ENCODE measurements around the gene PLCH2.
"Not testable (repeated sequence)": the region's sequence is repeated elsewhere in the genome, so short reads cannot be mapped to it uniquely, and the experiment has no call there.

The PLCH2 gene

DNA sequence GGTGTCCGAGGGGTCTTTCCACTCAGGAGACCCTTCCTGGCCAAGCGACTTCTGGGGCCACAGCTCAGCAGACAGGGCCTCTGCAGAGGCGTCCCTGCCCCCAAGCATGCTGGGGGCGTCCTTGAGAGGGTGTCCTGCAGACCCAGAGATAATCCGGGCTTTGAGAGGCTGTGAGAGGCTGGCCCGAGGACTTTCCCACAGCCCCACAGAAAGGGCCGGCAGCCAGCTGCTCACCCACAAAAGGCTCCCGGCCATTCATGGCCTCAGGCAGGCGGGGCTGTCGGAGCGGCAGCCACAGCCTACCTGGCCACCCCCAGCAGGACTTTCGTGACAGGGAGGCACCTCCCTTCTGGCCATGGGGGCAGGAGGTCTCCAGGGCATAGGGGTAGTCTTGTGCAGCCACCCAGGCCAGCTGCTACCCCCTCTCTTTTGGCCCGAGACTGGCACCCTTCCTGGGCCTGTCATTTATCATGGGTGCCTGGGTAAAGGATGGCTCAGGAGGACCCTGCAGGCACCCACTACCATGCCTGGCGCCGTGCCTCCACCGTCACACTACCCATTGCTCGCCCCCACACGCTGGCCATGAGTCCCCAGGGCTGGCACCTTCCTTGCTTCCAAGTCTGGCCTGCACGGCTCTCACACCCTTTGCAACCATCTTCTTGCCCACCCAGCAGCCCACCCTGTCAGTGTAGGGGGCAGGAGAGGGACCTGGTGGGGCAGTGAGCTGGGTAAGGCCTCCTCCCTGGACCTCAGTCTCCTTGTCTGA, 69.0 kb downstream of the PLCH2 start:
- no peak for DNase-seq (ENCODE audit: low read depth, low spot score)

DNA sequence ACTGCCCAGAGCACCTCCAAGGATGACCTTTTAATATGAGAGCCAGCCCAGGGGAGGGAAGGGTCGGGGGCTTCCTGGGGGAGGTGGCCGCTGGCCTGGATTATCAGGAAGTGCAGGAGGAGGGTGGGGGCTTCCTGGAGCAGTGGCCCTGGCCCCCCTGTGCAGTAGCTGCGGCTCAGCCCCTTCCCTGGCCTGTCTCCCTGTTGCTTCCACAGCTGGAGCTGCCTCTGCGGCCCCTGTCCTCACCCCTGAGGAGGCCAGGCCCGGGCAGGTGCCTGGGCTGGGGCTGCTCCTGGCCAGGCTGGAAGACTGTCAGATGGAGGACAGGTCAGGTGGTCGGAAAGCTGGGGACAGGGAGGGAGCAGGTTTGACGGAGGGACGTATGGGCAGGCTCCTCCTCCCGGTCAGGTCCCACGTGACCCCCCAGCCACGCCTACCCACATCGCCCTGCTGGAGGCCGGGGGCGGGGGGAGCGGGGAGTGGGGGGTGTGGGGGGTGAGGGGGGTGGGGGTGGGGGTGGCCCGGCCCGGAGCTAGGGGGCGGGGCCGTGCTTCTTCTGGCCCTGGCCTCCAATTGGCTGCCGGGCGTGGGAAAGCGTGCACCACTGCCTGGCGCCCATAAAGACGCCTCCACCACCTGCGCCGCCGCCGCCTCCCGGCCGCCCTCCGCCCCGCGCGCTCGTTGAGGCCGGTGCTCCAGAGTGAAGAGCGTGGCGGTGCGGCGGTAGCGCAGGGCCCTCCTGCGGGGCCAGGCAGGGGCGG, 69.8 kb downstream of the PLCH2 start:
- peak; percentile 76 for DNase-seq (ENCODE audit: low read depth, low spot score)

DNA sequence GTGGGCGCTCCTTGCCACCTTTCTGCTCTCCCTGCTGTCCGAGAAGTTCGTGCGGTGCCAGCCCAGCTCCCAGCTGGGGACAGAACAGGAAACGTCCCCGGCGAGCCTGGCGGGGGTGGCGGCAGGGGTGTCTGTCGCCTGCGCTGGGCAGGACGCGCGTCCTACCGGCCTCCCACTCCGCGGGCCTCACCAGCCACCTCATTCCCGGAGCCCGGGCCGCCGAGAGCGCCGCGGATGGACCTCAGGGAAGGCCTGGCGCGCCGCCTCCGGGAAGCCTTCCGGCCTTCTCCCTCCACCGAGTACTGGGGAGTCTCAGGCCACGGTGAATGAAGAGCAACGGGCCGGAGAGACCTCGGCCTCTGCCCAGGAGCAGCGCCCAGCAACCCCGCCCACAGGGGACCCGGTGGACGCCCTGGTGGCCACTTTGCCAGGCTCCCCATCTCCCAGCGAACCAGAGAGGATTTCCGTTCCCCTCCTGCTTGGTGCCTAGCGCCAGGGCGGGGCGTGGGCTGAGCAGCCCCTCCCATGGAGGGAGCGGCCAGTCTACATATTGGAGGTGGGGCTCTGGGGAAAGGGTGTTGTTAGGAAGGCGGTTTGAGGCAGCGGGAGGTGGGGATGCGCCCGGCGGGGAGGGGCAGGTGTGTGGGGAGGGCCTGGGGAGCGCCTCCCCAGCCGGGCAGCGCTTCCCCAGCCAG, 70.6 kb downstream of the PLCH2 start:
- peak; percentile 76 for DNase-seq (ENCODE audit: low read depth, low spot score)

DNA sequence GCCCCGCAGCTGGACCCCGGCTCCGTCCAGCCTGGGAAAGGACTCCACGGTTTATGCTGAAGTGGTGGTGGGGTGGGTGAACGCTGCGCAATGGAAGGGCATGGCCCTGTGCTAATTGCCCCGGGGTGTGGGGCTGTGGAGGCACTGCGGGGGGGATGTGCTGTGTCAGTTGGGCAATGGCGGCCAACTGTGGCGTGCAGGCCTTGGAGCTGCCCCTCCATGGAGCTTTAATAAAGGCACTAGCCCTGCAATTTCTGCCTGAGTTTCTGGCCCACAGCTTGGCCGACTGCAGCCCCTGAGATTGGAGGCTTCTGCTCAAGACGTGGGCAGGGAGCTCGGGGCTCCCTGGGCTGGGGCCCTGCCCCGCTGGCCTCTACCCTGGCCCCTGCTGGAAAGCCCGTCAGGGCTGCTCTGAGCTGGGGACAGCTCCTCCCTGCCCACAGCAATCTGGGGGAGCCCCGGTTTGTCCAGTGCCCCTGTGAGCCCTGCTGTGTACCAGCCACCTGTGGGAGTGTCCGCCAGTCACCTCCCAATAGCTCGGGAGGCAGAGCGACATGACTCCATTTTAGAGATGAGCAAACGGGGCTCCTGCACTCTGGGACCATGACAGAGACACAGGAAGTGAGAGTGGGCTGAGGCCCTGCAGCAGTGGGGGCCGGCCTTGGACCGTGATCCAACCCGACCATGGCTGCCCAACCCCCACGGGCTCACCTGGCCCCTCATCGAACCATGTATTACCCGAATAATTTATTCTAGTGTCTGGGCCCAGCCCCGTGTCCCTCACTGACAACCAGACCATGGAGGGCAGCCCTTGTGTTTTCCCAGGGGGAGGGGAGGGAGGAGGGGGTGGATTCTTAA, 71.3 kb downstream of the PLCH2 start:
- no peak for DNase-seq (ENCODE audit: low read depth, low spot score)

DNA sequence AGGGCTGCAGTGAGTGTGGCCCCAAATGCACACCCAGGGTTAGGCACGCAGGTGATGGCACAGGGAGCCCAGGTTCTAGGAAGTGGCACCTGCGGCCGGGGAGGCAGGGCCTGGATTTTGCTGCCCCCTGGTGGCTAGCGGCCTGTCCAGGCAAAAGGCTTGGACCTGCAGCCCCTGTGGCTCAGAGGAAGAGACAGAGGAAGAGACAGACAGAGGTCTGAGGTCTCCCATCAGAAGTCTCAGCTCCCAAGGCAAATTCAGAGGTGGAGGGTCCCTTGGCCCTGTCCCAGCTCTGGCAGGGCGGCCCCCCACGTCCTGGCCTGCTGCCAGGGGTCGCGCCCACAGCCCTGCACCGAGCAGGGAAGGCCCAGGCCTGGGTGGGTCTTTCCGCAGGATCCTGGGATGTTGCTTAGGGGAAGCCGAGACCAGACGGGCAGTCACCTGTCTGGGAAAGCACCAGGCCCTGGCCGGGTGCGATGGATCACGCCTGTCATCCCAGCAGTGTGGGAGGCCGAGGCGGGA, 72.0 kb downstream of the PLCH2 start:
- DNase-seq (ENCODE audit: low read depth, low spot score): peak; percentile 69

DNA sequence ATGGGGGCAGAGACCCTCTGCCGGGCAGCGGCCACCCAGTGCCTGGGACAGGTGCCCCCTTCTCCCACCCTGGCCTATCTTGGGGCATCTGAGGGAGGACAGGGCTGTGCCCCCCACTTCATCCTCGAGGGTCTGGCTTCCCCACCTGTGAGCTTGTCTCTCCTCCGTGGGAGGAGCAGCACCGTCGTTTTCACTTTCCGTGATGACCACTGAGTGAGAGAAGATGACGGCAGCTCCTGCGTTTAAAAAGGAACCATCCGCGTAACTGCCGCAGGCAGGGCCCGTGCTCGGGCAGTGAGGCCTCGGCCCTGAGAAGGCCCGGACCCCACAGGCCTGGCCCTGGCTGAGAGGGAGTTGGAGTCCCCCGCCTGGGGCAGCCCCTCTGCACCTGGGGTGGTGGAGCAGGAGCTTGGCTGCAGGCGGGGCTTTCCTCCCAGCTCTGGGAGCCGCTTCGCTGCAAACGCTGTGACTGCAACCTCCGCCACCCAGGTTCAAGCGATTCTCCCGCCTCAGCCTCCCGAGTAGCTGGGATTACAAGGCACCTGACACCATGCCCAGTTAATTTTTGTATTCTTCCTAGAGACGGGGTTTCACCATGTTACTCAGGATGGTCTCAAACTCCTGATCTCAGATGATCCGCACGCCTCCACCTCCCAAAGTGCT, 73.4 kb downstream of the PLCH2 start:
- not testable (repeated sequence) for DNase-seq (ENCODE audit: low read depth, low spot score)

DNA sequence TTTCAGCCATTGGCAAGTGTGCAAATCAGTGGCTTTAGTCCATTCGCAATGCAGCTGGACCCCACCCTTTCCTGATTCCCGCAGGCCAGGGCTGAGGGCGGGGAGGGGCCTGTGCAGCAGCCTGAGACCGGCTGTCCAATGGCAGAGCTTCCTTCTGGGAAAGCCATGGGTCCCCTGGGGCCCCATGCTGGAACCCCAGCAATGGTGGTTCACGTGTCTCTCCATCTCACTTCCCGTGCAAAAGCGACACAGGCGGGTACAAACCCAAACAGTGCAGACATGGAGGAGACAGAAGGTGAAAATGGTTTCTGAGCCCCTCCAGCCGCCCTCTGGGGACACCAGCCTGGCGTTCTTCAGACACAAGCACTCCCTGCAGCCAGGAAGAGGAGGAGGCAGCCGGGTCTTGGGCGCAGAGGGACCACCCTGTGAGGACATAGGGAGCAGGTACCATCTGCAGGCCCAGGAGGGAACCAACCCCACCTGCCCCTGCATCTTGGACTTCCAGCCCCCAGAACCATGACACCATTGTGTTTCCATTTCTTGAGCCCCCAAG, 74.3 kb downstream of the PLCH2 start:
- not testable (repeated sequence) for DNase-seq (ENCODE audit: low read depth, low spot score)

DNA sequence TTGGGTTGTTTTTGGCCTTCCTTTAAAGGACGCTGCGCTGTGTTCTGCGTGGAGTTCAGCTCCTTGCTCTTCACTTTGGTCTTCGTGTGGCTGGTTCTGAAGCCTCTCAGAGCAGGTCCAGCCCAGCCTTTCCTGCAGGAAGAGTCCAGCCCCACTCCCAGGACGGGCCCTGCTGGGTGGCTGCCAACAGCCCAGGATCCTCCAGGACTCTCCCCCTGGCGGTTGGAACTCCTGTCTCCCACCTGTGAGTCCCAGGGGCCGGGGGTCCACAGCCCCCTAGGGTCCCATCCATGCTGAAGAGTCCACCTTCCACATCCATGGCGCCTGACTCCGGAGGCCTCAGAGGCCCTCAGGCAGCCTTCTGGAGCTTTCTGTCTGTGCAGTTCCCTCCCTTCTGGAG, 75.5 kb downstream of the PLCH2 start:
- DNase-seq (ENCODE audit: low read depth, low spot score): not testable (repeated sequence)

DNA sequence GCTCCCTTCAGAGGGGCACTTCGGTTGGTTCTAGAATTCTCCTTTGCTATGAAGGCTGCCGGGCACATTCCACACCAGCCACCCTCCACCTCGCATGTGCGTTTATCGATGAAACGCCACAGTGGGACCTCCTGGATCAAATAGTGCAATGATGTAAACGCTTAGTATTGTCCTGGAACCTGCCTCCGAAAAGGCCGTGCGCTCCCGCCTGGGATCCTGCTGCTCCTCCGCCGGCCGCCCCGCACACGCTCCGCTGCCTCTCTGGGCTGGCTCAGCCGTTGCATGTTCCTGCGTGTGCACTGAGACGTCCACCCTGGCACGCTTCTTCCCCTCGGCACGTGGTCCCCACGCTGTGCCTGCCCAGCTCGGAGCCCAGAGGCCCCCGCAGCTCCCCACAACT, 76.1 kb downstream of the PLCH2 start:
- DNase-seq (ENCODE audit: low read depth, low spot score): no peak

DNA sequence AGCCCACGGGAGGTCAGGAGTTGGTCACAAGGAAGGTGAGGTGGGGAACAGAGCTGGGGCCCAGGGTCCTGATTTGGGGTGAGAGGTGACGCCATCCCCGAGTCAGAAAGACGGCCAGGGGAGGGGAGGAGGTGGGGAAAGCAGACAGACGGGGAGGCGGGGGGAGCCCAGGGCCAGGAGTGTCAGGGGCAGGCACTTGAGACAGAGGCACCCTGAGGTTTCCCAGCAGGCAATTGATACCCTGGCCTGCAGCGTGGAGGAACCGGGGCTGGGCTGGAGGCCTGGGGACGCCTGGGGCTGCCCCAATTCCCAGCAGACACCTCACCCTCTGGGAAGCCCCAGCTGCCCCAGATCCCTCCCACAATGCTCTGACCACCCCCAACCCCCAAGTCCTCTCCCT, 77.0 kb downstream of the PLCH2 start:
- not testable (repeated sequence) for DNase-seq (ENCODE audit: low read depth, low spot score)

DNA sequence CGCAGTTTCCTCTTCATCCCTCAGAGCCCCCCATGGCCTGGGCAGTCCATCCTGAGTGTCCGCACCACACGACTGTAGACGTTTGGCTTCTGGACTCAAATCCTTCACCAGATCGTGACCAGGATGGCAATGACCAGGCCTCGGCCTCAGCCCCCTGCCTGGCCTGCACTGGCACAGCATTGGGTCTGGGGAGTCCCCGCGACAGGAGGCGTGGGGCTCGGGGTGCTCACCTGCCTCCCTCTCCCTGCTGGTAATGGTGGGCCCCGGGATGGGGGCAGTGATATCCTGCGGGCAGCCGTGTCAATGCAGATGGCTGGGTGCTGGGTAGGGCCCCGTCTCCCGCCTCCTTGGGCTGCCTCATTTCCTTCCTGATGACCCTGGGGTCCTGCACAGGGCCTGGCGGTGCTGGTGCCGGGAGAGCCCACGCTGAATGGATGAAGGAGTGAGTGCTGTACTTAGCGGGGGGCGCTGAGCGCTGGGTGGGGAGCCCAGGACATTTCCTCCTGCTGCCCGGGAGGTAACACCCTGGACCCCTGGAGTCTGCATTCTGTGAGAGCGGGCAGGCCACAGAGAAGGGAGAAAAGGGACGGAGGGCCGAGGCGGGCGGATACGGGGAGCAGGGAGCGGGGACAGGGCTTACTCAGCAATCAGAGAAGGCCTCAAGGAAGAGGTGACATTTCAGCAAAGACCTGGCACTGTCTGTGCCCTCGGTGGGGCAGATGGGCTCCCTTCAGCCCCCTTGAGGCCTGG, 78.0 kb downstream of the PLCH2 start:
- no peak for DNase-seq (ENCODE audit: low read depth, low spot score)

DNA sequence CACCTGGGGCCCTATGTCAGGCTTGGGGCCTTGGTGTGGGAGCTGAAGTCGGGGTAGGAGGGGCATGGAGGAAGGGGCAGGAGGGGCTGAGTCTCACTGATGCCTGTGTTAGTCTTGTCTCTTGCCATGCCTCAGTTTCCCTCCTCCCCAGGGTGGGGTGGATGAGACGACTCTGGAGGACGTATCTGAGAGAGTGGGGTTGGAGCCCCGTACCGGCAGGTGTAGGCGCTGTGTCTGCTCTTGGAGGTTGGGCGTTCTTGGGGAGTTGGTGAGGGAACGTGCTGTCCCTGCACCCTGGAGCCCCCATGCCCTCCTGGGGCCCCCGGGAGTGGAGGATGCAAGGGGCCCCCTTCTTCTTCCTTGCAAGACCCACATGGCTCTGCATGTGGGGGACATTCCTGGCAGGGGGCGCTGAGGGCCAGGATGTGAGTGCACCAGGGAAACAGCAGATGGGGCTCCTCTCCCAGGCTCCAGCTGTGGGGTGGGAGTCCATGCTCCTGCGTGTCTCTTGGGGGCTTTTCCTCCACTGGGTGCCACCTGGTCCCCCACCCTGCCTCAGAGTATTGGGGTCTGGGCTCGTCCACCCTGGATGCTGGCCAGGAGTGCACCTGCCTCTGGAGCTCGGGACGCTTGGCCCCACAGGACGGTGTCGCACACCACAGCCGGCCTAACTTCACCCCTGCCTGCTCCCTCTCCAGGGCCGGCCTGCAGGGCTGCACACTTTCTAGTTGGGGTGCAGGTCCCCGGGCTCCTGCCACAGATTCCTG, 78.7 kb downstream of the PLCH2 start:
- DNase-seq (ENCODE audit: low read depth, low spot score): no peak
